Liver (tissue), 3 donors: ENCODE results near the gene NCDN.

Source experiments
- EGR1 ChIP-seq, 2 donors: IDR thresholded peaks; 2 replicates each; pipeline ENCODE4 v1.6.1; 2016 to 2018; ENCODE audit warnings: antibody characterized with exemption in 2 of 2, low read depth in 2 of 2
- GABPA ChIP-seq, 2 donors: IDR thresholded peaks in 1 of 2; conservative IDR thresholded peaks in 1 of 2; 2 replicates each; pipeline ENCODE4 v1.6.1; 2016; ENCODE audit warnings: antibody characterized with exemption in 2 of 2, mild to moderate bottlenecking in 1 of 2, moderate library complexity in 1 of 2
- JUND ChIP-seq, 2 donors: IDR thresholded peaks; 2 replicates each; pipeline ENCODE4 v1.6.1; 2016; ENCODE audit warnings: antibody characterized with exemption in 2 of 2
- RAD21 ChIP-seq, 2 donors: IDR thresholded peaks; 2 replicates each; pipeline ENCODE4 v1.6.1; 2016; ENCODE audit warnings: antibody characterized with exemption in 2 of 2, mild to moderate bottlenecking in 2 of 2
- RXRA ChIP-seq, 2 donors: IDR thresholded peaks; 2 replicates each; pipeline ENCODE4 v1.6.1; 2017 to 2018; ENCODE audit warnings: antibody characterized with exemption in 2 of 2, mild to moderate bottlenecking in 1 of 2
- TAF1 ChIP-seq: conservative IDR thresholded peaks from 2 replicates; pipeline ENCODE4 v1.6.1; 2016; ENCODE audit warnings: antibody characterized with exemption, mild to moderate bottlenecking
- YY1 ChIP-seq: IDR thresholded peaks from 2 replicates; pipeline ENCODE4 v1.6.1; 2016; ENCODE audit warnings: antibody characterized with exemption, mild to moderate bottlenecking
- TF ChIP-seq, protein P1 (sequence below): fragments of 150-350 bp; IDR thresholded peaks from 2 replicates; pipeline ENCODE4 v1.5.1; 2017; ENCODE audit warnings: improper control_type of control experiment, low read depth, low read length; ENCODE audit not compliant: missing input control
- TF ChIP-seq, protein P2 (sequence below): IDR thresholded peaks from 2 replicates; pipeline ENCODE4 v1.6.1; 2016; ENCODE audit warnings: antibody characterized with exemption
- TF ChIP-seq, protein P3 (sequence below): IDR thresholded peaks from 2 replicates; pipeline ENCODE4 v1.6.1; 2016; ENCODE audit warnings: antibody characterized with exemption, mild to moderate bottlenecking
- donor health status: healthy.
- donor health status: healthy.

DNA sequence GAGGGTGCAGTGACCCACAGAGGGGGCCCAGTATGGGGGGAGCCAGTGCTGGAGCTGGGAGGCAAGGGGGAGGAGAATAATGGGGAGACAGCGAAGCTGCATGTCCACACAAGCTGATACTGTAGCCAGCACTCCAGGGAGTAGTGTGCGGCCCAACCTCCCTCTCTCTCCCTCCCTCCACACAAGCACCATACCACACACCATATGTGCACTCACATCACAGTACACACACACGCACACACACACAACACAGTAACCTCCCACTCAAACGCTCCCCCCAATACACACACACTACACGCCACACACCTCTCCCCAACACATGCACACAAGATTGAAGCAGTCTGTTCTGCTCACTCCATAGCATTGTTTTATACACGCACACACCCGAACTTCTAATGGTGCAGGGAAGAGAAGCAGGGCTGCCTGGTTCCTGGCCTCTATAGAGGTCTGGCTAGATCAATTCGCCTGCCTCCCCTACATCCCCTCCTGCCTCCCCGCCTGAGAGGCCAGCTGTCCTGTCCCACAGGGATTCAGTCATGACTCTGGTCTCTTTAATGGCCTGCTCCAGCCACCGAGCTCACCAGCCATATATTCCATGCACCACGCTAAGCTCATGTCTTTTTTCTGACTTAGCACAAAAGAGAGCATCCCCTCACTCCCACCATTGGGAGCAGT lies 3.8 kb downstream of the NCDN start:
- TF ChIP-seq, protein P1, sequence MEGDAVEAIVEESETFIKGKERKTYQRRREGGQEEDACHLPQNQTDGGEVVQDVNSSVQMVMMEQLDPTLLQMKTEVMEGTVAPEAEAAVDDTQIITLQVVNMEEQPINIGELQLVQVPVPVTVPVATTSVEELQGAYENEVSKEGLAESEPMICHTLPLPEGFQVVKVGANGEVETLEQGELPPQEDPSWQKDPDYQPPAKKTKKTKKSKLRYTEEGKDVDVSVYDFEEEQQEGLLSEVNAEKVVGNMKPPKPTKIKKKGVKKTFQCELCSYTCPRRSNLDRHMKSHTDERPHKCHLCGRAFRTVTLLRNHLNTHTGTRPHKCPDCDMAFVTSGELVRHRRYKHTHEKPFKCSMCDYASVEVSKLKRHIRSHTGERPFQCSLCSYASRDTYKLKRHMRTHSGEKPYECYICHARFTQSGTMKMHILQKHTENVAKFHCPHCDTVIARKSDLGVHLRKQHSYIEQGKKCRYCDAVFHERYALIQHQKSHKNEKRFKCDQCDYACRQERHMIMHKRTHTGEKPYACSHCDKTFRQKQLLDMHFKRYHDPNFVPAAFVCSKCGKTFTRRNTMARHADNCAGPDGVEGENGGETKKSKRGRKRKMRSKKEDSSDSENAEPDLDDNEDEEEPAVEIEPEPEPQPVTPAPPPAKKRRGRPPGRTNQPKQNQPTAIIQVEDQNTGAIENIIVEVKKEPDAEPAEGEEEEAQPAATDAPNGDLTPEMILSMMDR: no peak
- TF ChIP-seq RAD21 (IDR thresholded peaks at IDR 0.05) (no peak), EGR1 (IDR thresholded peaks at IDR 0.05; ENCODE audit: low read depth in 2 of 2) (no peak), TAF1 (no peak), YY1 (no peak), GABPA (IDR thresholded peaks at IDR 0.05 in 1 of 2, conservative IDR thresholded peaks at IDR 0.05 in 1 of 2) (no peak), JUND (IDR thresholded peaks at IDR 0.05) (no peak), RXRA (IDR thresholded peaks at IDR 0.05) (no peak)
- TF ChIP-seq, protein P2, sequence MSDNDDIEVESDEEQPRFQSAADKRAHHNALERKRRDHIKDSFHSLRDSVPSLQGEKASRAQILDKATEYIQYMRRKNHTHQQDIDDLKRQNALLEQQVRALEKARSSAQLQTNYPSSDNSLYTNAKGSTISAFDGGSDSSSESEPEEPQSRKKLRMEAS: no peak
- TF ChIP-seq, protein P3, sequence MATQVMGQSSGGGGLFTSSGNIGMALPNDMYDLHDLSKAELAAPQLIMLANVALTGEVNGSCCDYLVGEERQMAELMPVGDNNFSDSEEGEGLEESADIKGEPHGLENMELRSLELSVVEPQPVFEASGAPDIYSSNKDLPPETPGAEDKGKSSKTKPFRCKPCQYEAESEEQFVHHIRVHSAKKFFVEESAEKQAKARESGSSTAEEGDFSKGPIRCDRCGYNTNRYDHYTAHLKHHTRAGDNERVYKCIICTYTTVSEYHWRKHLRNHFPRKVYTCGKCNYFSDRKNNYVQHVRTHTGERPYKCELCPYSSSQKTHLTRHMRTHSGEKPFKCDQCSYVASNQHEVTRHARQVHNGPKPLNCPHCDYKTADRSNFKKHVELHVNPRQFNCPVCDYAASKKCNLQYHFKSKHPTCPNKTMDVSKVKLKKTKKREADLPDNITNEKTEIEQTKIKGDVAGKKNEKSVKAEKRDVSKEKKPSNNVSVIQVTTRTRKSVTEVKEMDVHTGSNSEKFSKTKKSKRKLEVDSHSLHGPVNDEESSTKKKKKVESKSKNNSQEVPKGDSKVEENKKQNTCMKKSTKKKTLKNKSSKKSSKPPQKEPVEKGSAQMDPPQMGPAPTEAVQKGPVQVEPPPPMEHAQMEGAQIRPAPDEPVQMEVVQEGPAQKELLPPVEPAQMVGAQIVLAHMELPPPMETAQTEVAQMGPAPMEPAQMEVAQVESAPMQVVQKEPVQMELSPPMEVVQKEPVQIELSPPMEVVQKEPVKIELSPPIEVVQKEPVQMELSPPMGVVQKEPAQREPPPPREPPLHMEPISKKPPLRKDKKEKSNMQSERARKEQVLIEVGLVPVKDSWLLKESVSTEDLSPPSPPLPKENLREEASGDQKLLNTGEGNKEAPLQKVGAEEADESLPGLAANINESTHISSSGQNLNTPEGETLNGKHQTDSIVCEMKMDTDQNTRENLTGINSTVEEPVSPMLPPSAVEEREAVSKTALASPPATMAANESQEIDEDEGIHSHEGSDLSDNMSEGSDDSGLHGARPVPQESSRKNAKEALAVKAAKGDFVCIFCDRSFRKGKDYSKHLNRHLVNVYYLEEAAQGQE: no peak
